ENCODE results near the gene LAT.
"Not testable (repeated sequence)": the region's sequence is repeated elsewhere in the genome, so short reads cannot be mapped to it uniquely, and the experiment has no call there.

Gene LAT

GRCh38 chr16:28984619-28985135 lies at the start of gene LAT:
Gene LAT, plus strand, starts transcription at chr16:28985052. Its CDS starts 366 bp downstream, at chr16:28985418.
- in situ Hi-C loops (cut with MboI; ENCODE audit: low sequenced_read_pairs): no loop called here

GRCh38 chr16:28935346-28935745 lies 49.5 kb upstream of the LAT start:
- in situ Hi-C loops (cut with MboI; ENCODE audit: low sequenced_read_pairs): no loop called here

DNA sequence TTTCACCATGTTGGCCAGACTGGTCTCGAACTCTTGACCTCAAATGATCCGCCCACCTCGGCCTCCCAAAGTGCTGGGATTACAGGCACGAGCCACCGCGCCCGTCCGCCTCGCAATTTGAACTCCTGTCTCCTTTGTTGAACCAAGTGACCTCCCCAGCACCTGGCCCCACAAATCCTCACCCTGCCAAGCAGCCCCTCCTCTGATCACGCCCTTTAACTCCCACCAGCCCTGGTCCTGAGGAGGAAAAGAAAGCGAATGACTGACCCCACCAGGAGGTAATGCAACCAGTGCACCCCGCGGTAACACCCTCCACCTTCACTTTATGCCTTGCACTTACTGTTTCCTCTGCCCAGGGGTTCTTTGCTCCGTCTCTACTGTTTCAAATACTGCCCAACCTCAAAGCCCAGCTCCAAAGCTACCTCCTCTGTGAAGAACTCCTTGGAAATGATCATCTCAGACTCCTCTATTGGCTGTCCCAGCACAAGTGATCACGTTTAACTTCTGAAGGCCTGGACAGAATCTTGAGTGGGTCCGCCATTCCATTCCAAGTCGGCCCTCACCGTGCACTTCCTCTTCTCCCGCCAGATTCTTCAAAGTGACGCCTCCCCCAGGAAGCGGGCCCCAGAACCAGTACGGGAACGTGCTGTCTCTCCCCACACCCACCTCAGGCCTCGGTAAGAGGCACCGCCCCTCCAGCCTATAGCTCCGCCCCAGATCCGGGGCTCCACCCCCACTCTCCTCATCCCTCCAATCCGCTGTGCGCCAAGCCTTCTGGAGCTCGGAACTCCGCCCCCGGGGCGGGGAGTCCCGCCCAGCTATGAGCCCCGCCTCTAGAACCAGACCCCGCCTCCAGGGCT lies 48.7 kb upstream of the LAT start:
- in situ Hi-C loops (cut with MboI; ENCODE audit: low sequenced_read_pairs): no loop called here

DNA sequence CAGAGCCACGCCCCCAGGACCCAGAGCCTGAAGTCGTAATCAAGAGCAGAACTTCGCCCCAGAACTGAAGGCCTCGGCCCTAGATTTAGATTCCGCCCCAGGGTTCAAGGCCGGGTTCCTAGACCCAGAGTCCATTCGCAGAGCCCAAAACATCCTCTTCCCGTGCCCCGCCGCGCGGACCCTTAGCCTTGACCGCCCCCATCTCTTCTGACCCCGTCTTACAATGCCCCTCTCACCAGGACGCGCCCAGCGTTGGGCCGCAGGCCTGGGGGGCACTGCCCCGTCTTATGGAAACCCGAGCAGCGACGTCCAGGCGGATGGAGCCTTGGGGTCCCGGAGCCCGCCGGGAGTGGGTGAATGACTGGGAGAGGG lies 48.1 kb upstream of the LAT start:
- in situ Hi-C loops (cut with MboI; ENCODE audit: low sequenced_read_pairs): no loop called here

GRCh38 chr16:28937222-28937876 lies 47.5 kb upstream of the LAT start:
- in situ Hi-C loops (cut with MboI; ENCODE audit: low sequenced_read_pairs): no loop called here

GRCh38 chr16:28938721-28939120 lies 46.1 kb upstream of the LAT start:
- in situ Hi-C loops (cut with MboI; ENCODE audit: low sequenced_read_pairs): no loop called here

- in situ Hi-C loops (cut with MboI; ENCODE audit: low sequenced_read_pairs): not testable (repeated sequence)
These were observed 45.0 kb upstream of the LAT start for GRCh38 chr16:28939825-28940224.

- in situ Hi-C loops (cut with MboI; ENCODE audit: low sequenced_read_pairs): no loop called here
These were observed 41.6 kb upstream of the LAT start for GRCh38 chr16:28943281-28943680.

DNA sequence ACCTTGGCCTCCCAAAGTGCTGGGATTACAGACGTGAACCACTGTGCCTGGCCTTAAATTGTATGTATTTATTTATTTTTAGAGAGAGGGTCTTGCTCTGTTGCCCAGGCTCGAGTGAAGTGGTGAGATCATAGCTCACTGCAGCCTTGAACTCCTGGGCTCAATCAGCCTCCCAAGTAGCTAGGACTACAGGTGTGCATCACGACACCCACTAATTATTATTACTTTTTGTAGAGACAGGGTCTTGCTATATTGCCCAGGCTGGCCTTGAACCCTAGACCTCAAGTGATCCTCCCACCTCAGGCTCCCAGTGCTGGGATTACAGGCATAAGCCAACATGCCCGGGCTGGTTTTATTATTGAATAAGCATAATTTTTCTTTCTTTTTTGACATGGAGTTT lies 38.2 kb upstream of the LAT start:
- in situ Hi-C loops (cut with MboI; ENCODE audit: low sequenced_read_pairs): no loop called here

DNA sequence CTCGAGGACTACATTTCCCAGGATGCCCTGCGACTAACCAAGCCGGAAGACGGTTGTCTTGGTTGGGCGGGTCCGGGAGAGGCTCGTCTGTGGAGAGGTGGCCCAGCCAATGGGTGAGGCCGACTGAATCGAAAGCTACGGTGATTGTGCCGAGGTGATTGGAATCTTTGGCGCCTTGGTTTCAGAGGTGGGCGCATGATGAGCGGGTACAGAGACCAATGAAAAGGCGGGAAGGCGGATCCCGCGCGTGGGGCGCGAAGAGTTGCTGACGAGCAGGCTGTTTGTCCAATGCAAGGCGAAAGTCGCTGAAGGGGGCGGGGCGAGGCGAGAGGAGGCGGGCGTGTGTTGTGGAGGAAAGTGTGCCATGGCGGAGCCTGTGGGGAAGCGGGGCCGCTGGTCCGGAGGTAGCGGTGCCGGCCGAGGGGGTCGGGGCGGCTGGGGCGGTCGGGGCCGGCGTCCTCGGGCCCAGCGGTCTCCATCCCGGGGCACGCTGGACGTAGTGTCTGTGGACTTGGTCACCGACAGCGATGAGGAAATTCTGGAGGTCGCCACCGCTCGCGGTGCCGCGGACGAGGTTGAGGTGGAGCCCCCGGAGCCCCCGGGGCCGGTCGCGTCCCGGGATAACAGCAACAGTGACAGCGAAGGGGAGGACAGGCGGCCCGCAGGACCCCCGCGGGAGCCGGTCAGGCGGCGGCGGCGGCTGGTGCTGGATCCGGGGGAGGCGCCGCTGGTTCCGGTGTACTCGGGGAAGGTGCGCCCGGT lies 34.0 kb upstream of the LAT start, which contains the start of gene NFATC2IP:
TSS of gene NFATC2IP (plus strand) at position 290 of the 762 bp plus-strand sequence. CDS start at position 365, 75 bp downstream.
- in situ Hi-C loops (cut with MboI; ENCODE audit: low sequenced_read_pairs): no loop called here

DNA sequence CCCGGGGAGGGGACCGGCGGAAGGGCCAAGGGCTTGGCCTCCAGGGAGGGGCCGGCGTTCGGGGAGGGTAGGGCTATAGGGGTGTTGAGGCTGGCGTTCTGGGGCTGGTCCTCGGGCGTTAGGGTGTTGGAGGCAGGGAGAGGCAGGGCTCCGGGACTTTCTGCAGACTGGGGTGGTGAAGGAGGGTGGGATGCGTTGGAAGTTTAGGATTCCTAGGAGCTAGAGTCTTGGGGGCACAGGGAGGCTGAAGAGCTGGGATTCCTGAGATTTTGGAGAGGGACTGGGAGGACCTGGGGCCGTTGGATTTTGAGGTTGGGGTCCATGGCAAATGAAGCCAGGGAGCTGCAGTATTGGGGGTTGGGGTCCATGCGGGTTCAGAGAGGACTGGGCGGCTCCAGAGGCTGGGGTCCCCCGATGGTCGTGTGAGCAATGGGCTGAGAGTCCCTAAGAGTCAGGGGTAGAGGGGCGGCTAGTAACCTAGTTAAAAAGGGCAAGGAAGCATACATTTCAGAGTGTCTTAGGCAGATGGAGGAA lies 33.4 kb upstream of the LAT start:
- in situ Hi-C loops (cut with MboI; ENCODE audit: low sequenced_read_pairs): no loop called here

GRCh38 chr16:28958216-28958615 lies 26.6 kb upstream of the LAT start:
- in situ Hi-C loops (cut with MboI; ENCODE audit: low sequenced_read_pairs): no loop called here

DNA sequence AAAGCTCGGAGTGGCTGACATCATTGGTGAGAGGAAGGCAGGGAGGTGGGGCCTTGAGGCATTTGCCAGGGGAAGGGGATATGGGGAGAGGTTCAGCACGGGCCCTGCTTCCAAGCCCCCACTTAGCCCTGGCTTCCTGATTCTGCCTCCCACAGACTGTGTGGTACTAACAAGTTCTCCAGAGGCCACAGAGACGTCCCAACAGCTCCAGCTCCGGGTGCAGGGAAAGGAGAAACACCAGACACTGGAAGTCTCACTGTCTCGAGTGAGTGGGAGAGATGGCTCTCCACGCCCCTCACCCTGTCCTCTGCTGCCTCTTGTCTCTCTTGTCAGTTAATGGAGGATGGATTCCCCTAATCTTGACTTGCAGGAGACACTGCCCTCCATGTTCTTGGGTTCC lies 26.0 kb upstream of the LAT start:
- in situ Hi-C loops (cut with MboI; ENCODE audit: low sequenced_read_pairs): no loop called here

- in situ Hi-C loops (cut with MboI; ENCODE audit: low sequenced_read_pairs): no loop called here
These were observed 20.8 kb upstream of the LAT start for GRCh38 chr16:28964072-28964471.

- in situ Hi-C loops (cut with MboI; ENCODE audit: low sequenced_read_pairs): no loop called here
These were observed 20.4 kb upstream of the LAT start for GRCh38 chr16:28964496-28964895.

- in situ Hi-C loops (cut with MboI; ENCODE audit: low sequenced_read_pairs): no loop called here
These were observed 17.7 kb upstream of the LAT start for GRCh38 chr16:28967156-28967555.

- in situ Hi-C loops (cut with MboI; ENCODE audit: low sequenced_read_pairs): not testable (repeated sequence)
These were observed 15.2 kb upstream of the LAT start for GRCh38 chr16:28969696-28970095.

DNA sequence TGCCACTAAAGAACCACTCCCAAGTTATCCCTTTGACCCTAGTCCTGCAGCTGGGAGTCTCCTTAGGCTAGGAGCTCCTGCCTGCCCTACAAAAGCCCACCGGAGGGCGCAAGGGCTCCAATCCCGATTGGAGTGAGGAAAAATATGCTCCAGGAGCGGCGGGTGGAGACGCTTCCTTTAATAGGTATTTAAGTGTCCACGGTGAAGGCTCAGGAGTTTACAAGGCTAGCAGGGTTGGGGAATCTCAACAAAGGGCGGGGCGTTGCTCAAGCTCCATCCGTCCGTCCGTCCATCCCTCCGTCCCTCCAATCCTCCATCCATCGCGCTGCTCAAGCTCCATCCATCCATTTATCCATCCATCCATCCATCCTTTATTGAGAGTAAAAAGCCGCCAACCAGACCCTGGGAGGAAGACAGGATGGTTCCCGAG lies 10.8 kb upstream of the LAT start:
- in situ Hi-C loops (cut with MboI; ENCODE audit: low sequenced_read_pairs): no loop called here

DNA sequence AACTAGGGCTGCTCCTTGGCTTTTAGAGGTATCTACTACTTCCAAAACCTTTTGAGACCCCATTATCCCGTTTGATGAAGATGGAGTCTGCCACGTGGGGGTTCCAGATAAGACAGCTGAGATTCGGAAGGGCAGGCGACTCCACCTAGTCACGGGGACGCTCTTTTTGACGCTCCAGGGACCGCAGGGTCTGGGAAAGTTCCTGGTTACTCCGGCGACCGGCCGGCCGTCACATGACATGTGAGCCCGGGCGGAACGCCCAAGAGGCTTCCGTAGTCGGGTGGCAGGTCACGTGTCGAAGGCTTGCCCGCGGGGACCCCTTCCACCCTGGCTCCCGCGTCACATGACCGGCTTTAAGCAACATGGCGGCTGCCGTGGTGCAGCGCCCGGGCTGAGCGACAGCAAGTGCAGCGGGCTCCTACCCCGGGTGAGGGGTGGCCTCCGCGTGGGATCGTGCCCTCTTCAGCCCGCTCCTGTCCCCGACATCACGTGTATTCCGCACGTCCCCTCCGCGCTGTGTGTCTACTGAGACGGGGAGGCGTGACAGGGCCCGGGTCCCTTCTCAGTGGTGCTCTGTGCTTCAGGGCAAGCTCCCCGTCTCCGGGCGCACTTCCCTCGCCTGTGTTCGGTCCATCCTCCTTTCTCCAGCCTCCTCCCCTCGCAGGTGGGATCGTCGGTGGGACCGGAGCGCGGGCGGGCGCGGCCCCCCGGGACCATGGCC lies 10.3 kb upstream of the LAT start, which contains the start of gene SPNS1:
TSS of gene SPNS1 (plus strand) at position 342 of the 721 bp plus-strand sequence. CDS start at position 716, 374 bp downstream.
- in situ Hi-C loops (cut with MboI; ENCODE audit: low sequenced_read_pairs): no loop called here

GRCh38 chr16:28975158-28975599 lies 9.7 kb upstream of the LAT start:
- in situ Hi-C loops (cut with MboI; ENCODE audit: low sequenced_read_pairs): no loop called here
